NCI-H1048 (cell line): ENCODE results near the gene GALT.
A peak's percentile ranks its signal among the peaks of the same experiment; 100 is the strongest.

Experiments
- DNase-seq: peaks from one replicate; lab custom pipeline; 2025; lab: John Stamatoyannopoulos, UW

The GALT gene

GRCh38 chr9:34646211-34647083, at the start of gene GALT:
GALT (plus strand) TSS chr9:34646675; CDS start chr9:34646705, 30 bp downstream.
- DNase-seq = peak; percentile 78

GRCh38 chr9:34599546-34599945, 46.9 kb upstream of the GALT start:
- no peak for DNase-seq

GRCh38 chr9:34600908-34601307, 45.6 kb upstream of the GALT start:
- no peak for DNase-seq

GRCh38 chr9:34601937-34602573, 44.4 kb upstream of the GALT start:
- no peak for DNase-seq

- no peak for DNase-seq
Measured at GRCh38 chr9:34603610-34604231, 42.8 kb upstream of the GALT start.

GRCh38 chr9:34606190-34606589, 40.3 kb upstream of the GALT start:
- no peak for DNase-seq

- DNase-seq = no peak
Measured at GRCh38 chr9:34606905-34607304, 39.6 kb upstream of the GALT start.

GRCh38 chr9:34607331-34607730, 39.1 kb upstream of the GALT start:
- DNase-seq = no peak

- no peak for DNase-seq
Measured at GRCh38 chr9:34610434-34611206, 35.9 kb upstream of the GALT start.

- no peak for DNase-seq
Measured at GRCh38 chr9:34611251-34611810, 35.1 kb upstream of the GALT start.

- peak; percentile 47 for DNase-seq
Measured at GRCh38 chr9:34611811-34612787, 34.4 kb upstream of the GALT start, which contains the start of gene RPP25L. RPP25L (minus strand) TSS chr9:34612097; CDS start chr9:34611296, 801 bp downstream.

- peak; percentile 62 for DNase-seq
Measured at GRCh38 chr9:34612788-34613390, 33.6 kb upstream of the GALT start.

- no peak for DNase-seq
Measured at GRCh38 chr9:34615132-34615531, 31.3 kb upstream of the GALT start.

- DNase-seq = peak; percentile 93
Measured at GRCh38 chr9:34620061-34620994, 26.1 kb upstream of the GALT start, which contains the start of gene DCTN3. DCTN3 (minus strand) TSS chr9:34620495; CDS start chr9:34620464, 31 bp downstream.

- DNase-seq = no peak
Measured at GRCh38 chr9:34623374-34624235, 22.9 kb upstream of the GALT start.

GRCh38 chr9:34624475-34625185, 21.8 kb upstream of the GALT start:
- no peak for DNase-seq

- no peak for DNase-seq
Measured at GRCh38 chr9:34625186-34625486, 21.3 kb upstream of the GALT start.
